ENCODE measurements around the gene WDR90. TPM values are rescaled to one million over a fixed set of nuclear protein-coding genes. Genes with fewer than 3 reads are reported as not detected.

WDR90 gene
- total and polyA plus RNA-seq, 2 of the 13 experiments (the other 11 are each of a cell fraction or from before 2014, with no cell fraction given): 14.9 to 28.9 TPM

DNA sequence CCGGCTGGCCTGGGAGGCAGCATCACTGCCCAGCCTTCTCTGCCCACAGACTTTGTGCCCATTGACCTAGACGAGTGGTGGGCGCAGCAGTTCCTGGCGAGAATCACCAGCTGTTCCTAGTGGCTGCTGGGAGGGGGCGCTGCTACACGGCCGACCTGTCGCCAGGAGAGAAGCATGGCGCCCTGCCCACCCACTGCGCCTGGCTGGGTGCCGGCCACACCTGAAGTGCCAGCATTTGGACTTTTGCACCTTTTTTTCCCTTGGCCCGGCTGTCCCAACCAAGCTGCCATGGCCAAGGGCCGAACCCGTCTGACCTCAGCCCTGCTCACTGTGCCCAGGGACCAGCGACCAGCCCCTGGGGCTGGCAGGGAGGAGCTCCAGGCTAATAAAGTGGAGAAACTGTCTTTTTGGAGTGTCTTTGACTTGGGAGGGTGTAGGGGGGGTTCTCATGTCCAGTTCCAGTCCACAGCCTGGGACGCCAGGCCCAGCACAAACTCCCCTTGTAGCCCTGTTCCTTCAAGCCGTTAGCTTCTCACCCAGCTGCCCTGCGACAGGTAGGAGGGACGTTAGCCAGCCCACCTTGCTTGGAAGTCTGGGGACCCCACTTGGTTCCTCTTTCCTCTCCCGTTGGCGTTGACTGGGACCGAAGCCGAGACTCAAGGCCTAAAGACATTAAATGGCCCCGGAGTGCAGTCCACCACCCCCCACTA lies 939 bp upstream of the WDR90 start (continued):
- TF ChIP-seq GTF3A (CRISPR knock-in tag; conservative IDR thresholded peaks at IDR 0.05) (no peak; the same call in 1 of the 2 replicates), IRF2 (CRISPR knock-in tag; IDR thresholded peaks at IDR 0.05) (peak; percentile 48), ZNF709 (CRISPR knock-in tag; IDR thresholded peaks at IDR 0.05) (no peak), ETV6 (CRISPR knock-in tag; conservative IDR thresholded peaks at IDR 0.05) (no peak), MTF2 (CRISPR knock-in tag; IDR thresholded peaks at IDR 0.05; ENCODE audit: borderline replicate concordance) (no peak), FOXM1 (CRISPR knock-in tag; IDR thresholded peaks at IDR 0.05) (no peak), ZFP62 (CRISPR knock-in tag; IDR thresholded peaks at IDR 0.05) (no peak), SALL2 (CRISPR knock-in tag; IDR thresholded peaks at IDR 0.05) (no peak), ZSCAN30 (CRISPR knock-in tag; IDR thresholded peaks at IDR 0.05) (no peak), RCOR2 (CRISPR knock-in tag; IDR thresholded peaks at IDR 0.05) (no peak), STAG1 (CRISPR knock-in tag; IDR thresholded peaks at IDR 0.05) (peak; percentile 60), MTF1 (CRISPR knock-in tag; IDR thresholded peaks at IDR 0.05) (no peak), KDM2A (CRISPR knock-in tag; IDR thresholded peaks at IDR 0.05; ENCODE audit: borderline replicate concordance, low read depth) (peak; percentile 35; the same call in 1 of the 2 replicates), HOXA3 (CRISPR knock-in tag; IDR thresholded peaks at IDR 0.05) (peak; percentile 73), NFATC3 (CRISPR knock-in tag; IDR thresholded peaks at IDR 0.05) (no peak), PRMT3 (CRISPR knock-in tag; IDR thresholded peaks at IDR 0.05; ENCODE audit: borderline replicate concordance, low read depth) (no peak)
- TF ChIP-seq, protein P1, sequence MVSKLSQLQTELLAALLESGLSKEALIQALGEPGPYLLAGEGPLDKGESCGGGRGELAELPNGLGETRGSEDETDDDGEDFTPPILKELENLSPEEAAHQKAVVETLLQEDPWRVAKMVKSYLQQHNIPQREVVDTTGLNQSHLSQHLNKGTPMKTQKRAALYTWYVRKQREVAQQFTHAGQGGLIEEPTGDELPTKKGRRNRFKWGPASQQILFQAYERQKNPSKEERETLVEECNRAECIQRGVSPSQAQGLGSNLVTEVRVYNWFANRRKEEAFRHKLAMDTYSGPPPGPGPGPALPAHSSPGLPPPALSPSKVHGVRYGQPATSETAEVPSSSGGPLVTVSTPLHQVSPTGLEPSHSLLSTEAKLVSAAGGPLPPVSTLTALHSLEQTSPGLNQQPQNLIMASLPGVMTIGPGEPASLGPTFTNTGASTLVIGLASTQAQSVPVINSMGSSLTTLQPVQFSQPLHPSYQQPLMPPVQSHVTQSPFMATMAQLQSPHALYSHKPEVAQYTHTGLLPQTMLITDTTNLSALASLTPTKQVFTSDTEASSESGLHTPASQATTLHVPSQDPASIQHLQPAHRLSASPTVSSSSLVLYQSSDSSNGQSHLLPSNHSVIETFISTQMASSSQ (IDR thresholded peaks at IDR 0.05; ENCODE audit: low read depth): no peak
- TF ChIP-seq, protein P1 (CRISPR knock-in tag; IDR thresholded peaks at IDR 0.05; ENCODE audit: borderline replicate concordance): no peak
- TF ChIP-seq, protein P2, sequence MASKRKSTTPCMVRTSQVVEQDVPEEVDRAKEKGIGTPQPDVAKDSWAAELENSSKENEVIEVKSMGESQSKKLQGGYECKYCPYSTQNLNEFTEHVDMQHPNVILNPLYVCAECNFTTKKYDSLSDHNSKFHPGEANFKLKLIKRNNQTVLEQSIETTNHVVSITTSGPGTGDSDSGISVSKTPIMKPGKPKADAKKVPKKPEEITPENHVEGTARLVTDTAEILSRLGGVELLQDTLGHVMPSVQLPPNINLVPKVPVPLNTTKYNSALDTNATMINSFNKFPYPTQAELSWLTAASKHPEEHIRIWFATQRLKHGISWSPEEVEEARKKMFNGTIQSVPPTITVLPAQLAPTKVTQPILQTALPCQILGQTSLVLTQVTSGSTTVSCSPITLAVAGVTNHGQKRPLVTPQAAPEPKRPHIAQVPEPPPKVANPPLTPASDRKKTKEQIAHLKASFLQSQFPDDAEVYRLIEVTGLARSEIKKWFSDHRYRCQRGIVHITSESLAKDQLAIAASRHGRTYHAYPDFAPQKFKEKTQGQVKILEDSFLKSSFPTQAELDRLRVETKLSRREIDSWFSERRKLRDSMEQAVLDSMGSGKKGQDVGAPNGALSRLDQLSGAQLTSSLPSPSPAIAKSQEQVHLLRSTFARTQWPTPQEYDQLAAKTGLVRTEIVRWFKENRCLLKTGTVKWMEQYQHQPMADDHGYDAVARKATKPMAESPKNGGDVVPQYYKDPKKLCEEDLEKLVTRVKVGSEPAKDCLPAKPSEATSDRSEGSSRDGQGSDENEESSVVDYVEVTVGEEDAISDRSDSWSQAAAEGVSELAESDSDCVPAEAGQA (IDR thresholded peaks at IDR 0.05; ENCODE audit: low read depth): no peak
- TF ChIP-seq, protein P2 (CRISPR knock-in tag; IDR thresholded peaks at IDR 0.05; ENCODE audit: borderline replicate concordance): no peak
